Stimulated activated CD8-positive, alpha-beta memory T cell treated with anti-CD3 and anti-CD28 coated beads, Interleukin-12 subunit alpha, Interleukin-12 subunit beta, amount 100 ng/mL, for 4 hours (primary cell): ENCODE measurements around the gene ARSD.
"Not testable (repeated sequence)": the region's sequence is repeated elsewhere in the genome, so short reads cannot be mapped to it uniquely, and the experiment has no call there.

Source experiments
- DNase-seq: peaks from one replicate; pipeline ENCODE4 v3.0.0-alpha.2; 2020; ENCODE audit warnings: low read depth

Gene ARSD

GRCh38 chrX:2928583-2929434, at the start of gene ARSD:
Gene ARSD (minus strand): TSS chrX:2929339. CDS start chrX:2929275, 64 bp downstream.
- peak; percentile 26 for DNase-seq

GRCh38 chrX:2978639-2979038, 49.5 kb upstream of the ARSD start:
- DNase-seq = not testable (repeated sequence)

GRCh38 chrX:2974961-2975360, 45.8 kb upstream of the ARSD start:
- DNase-seq = no peak

- no peak for DNase-seq
Measured at GRCh38 chrX:2972391-2972790, 43.3 kb upstream of the ARSD start.

- no peak for DNase-seq
Measured at GRCh38 chrX:2969021-2969420, 39.9 kb upstream of the ARSD start.

GRCh38 chrX:2967998-2968909, 39.1 kb upstream of the ARSD start:
- no peak for DNase-seq

GRCh38 chrX:2967584-2967983, 38.4 kb upstream of the ARSD start:
- DNase-seq = no peak

- DNase-seq = no peak
Measured at GRCh38 chrX:2967012-2967411, 37.9 kb upstream of the ARSD start.

- DNase-seq = no peak
Measured at GRCh38 chrX:2965965-2966364, 36.8 kb upstream of the ARSD start.

GRCh38 chrX:2963992-2964794, 35.1 kb upstream of the ARSD start:
- not testable (repeated sequence) for DNase-seq

- DNase-seq = not testable (repeated sequence)
Measured at GRCh38 chrX:2963449-2963848, 34.3 kb upstream of the ARSD start.

- no peak for DNase-seq
Measured at GRCh38 chrX:2962381-2962780, 33.2 kb upstream of the ARSD start.

GRCh38 chrX:2960861-2961515, 31.8 kb upstream of the ARSD start:
- no peak for DNase-seq

GRCh38 chrX:2958199-2958598, 29.1 kb upstream of the ARSD start:
- DNase-seq = no peak

- DNase-seq = no peak
Measured at GRCh38 chrX:2955838-2956237, 26.7 kb upstream of the ARSD start.

- no peak for DNase-seq
Measured at GRCh38 chrX:2955281-2955680, 26.1 kb upstream of the ARSD start.

GRCh38 chrX:2954541-2954940, 25.4 kb upstream of the ARSD start:
- no peak for DNase-seq

GRCh38 chrX:2937942-2938341, 8.8 kb upstream of the ARSD start:
- DNase-seq = not testable (repeated sequence)

- DNase-seq = no peak
Measured at GRCh38 chrX:2934715-2935710, 5.9 kb upstream of the ARSD start.
